H1 (cell line): ENCODE measurements around the gene MAPRE2. TPM values are rescaled to one million over a fixed set of nuclear protein-coding genes. Genes with fewer than 3 reads are reported as not detected.

Experiments
- CTCF ChIA-PET: fragments of 300-600 bp; sonication (Branson Sonifier 250); formaldehyde crosslinking; loops from one replicate; lab custom pipeline; 2021; ENCODE audit not compliant: partially characterized antibody; lab: Charles Lee
- POLR2A ChIA-PET: fragments of 300-600 bp; sonication (Branson Sonifier 250); formaldehyde crosslinking; loops from one replicate; lab custom pipeline; 2021; ENCODE audit warnings: inconsistent platforms; ENCODE audit not compliant: partially characterized antibody; lab: Charles Lee
- DNase-seq, 2 experiments: peaks; one replicate each; pipeline versions ENCODE4 v3.0.0 to v3.0.0-alpha.2; 2010 to 2022; ENCODE audit warnings: low spot score in 2 of 2, low read depth in 1 of 2, mixed read lengths in 1 of 2
- FAIRE-seq: peaks from 2 replicates; lab custom pipeline; 2011; peaks lifted over from hg19 to GRCh38; lab: Jason Lieb, UNC
- H2AFZ ChIP-seq: 2 replicates; pipeline ENCODE4 v1.8.1; 2012; ENCODE audit warnings: low read length, inconsistent platforms
- H2AK5ac ChIP-seq: 2 replicates; pipeline ENCODE4 v1.6.1; 2013; ENCODE audit warnings: low read depth, low read length
- H2BK120ac ChIP-seq: replicated peaks from 2 replicates; pipeline ENCODE3; 2013; ENCODE audit warnings: low read depth, low read length, inconsistent platforms
- H2BK12ac ChIP-seq: 2 replicates; pipeline ENCODE4 v1.6.1; 2013; ENCODE audit warnings: low read depth, low read length
- H2BK15ac ChIP-seq: 2 replicates; pipeline ENCODE4 v1.6.1; 2013; ENCODE audit warnings: low read length
- H2BK20ac ChIP-seq: 2 replicates; pipeline ENCODE4 v1.6.1; 2013; ENCODE audit warnings: low read length
- H2BK5ac ChIP-seq: 2 replicates; pipeline ENCODE4 v1.6.1; 2013; ENCODE audit warnings: low read depth, low read length
- H3K14ac ChIP-seq: 2 replicates; pipeline ENCODE4 v1.6.1; 2013; ENCODE audit warnings: inconsistent platforms; ENCODE audit not compliant: insufficient read length
- H3K18ac ChIP-seq: 2 replicates; pipeline ENCODE4 v1.6.1; 2013; ENCODE audit warnings: low read length; ENCODE audit errors: extremely low read depth
- H3K23ac ChIP-seq: 2 replicates; pipeline ENCODE4 v1.6.1; 2013; ENCODE audit warnings: inconsistent platforms; ENCODE audit not compliant: insufficient read length
- H3K23me2 ChIP-seq: 2 replicates; pipeline ENCODE4 v1.6.1; 2013; ENCODE audit warnings: low read depth, low read length
- H3K27ac ChIP-seq: 2 replicates; pipeline ENCODE4 v1.6.1; 2011; ENCODE audit warnings: low read depth, low read length, inconsistent platforms
- H3K27me3 ChIP-seq, 4 experiments: replicated peaks in 1 of 4; 1 replicate in 1 of 4; 2 replicates in 3 of 4; pipeline versions ENCODE4 v1.6.1 to v1.8.1; 2011 to 2013; ENCODE audit warnings: low read length in 3 of 4, mild to moderate bottlenecking in 3 of 4, inconsistent platforms in 2 of 4, mixed read lengths in 2 of 4, moderate library complexity in 1 of 4; ENCODE audit not compliant: control insufficient read depth in 3 of 4, insufficient read depth in 3 of 4; ENCODE audit errors: extremely low read depth in 1 of 4
- H3K36me3 ChIP-seq, 4 experiments: 2 replicates each; pipeline versions ENCODE4 v1.6.1 to v1.8.1; 2011 to 2013; ENCODE audit warnings: mild to moderate bottlenecking in 4 of 4, low read length in 3 of 4, moderate library complexity in 2 of 4, control low read depth in 1 of 4, inconsistent platforms in 1 of 4; ENCODE audit not compliant: insufficient read depth in 4 of 4, control insufficient read depth in 2 of 4
- H3K4ac ChIP-seq: replicated peaks from 2 replicates; pipeline ENCODE3; 2013; ENCODE audit warnings: low read length, low read depth, mixed read lengths, inconsistent platforms; ENCODE audit not compliant: insufficient read length
- H3K4me1 ChIP-seq, 4 experiments: replicated peaks in 1 of 4; 1 replicate in 1 of 4; 2 replicates in 3 of 4; pipeline versions ENCODE4 v1.6.1 to v1.8.1; 2011 to 2013; ENCODE audit warnings: low read length in 3 of 4, inconsistent platforms in 2 of 4, mixed read lengths in 1 of 4; ENCODE audit not compliant: insufficient read depth in 4 of 4, control insufficient read depth in 3 of 4
- H3K4me2 ChIP-seq, 2 experiments: 2 replicates each; pipeline versions ENCODE4 v1.6.1 to v1.8.1; 2011 to 2013; ENCODE audit warnings: low read depth in 2 of 2, low read length in 2 of 2, control low read depth in 1 of 2, inconsistent platforms in 1 of 2, mild to moderate bottlenecking in 1 of 2; ENCODE audit not compliant: insufficient read depth in 1 of 2
- H3K4me3 ChIP-seq, 4 experiments: fragments of 200-600, 300-600 bp in 1 of 4; sonication (generic), shearing (Covaris generic), sonication (Bioruptor Twin) in 1 of 4; 2 replicates each; pipeline versions ENCODE4 v1.5.1 to v1.8.1; 2011 to 2016; ENCODE audit warnings: low read length in 4 of 4, low read depth in 3 of 4, control low read depth in 2 of 4, inconsistent platforms in 2 of 4, mild to moderate bottlenecking in 2 of 4, mixed read lengths in 1 of 4, moderate library complexity in 1 of 4; ENCODE audit not compliant: insufficient read depth in 2 of 4; ENCODE audit errors: extremely low read depth in 1 of 4
- H3K56ac ChIP-seq: replicated peaks from 2 replicates; pipeline ENCODE3; 2013; ENCODE audit warnings: low read depth, mild to moderate bottlenecking, mixed read lengths, low read length, inconsistent platforms; ENCODE audit not compliant: insufficient read length
- H3K79me1 ChIP-seq: 2 replicates; pipeline ENCODE4 v1.6.1; 2013; ENCODE audit warnings: low read depth, low read length, control low read depth
- H3K79me2 ChIP-seq, 2 experiments: 2 replicates each; pipeline versions ENCODE4 v1.6.1 to v1.8.1; 2012 to 2013; ENCODE audit warnings: low read length in 2 of 2, mild to moderate bottlenecking in 2 of 2, inconsistent platforms in 1 of 2; ENCODE audit not compliant: insufficient read depth in 2 of 2, control insufficient read depth in 1 of 2
- H3K9ac ChIP-seq, 4 experiments: replicated peaks in 1 of 4; 1 replicate in 1 of 4; 2 replicates in 3 of 4; pipeline versions ENCODE4 v1.6.1 to v1.8.1; 2011 to 2013; ENCODE audit warnings: low read depth in 3 of 4, low read length in 3 of 4, control low read depth in 2 of 4, mild to moderate bottlenecking in 2 of 4, moderate library complexity in 2 of 4, inconsistent platforms in 1 of 4; ENCODE audit errors: extremely low read depth in 1 of 4
- H3K9me3 ChIP-seq, 2 experiments: 2 replicates each; pipeline versions ENCODE4 v1.6.1 to v1.8.1; 2012 to 2013; ENCODE audit warnings: mild to moderate bottlenecking in 2 of 2, moderate library complexity in 2 of 2, control low read depth in 1 of 2, inconsistent platforms in 1 of 2, low read depth in 1 of 2, low read length in 1 of 2, mixed read lengths in 1 of 2; ENCODE audit not compliant: insufficient read depth in 2 of 2
- H4K20me1 ChIP-seq, 2 experiments: replicated peaks in 1 of 2; 2 replicates each; pipeline versions ENCODE3 to v1.8.1; 2011 to 2013; ENCODE audit warnings: inconsistent platforms in 2 of 2, low read length in 2 of 2, mild to moderate bottlenecking in 1 of 2; ENCODE audit not compliant: insufficient read depth in 2 of 2, control insufficient read depth in 1 of 2
- H4K5ac ChIP-seq: 2 replicates; pipeline ENCODE4 v1.6.1; 2013; ENCODE audit warnings: low read length, low read depth, mixed read lengths, inconsistent platforms; ENCODE audit not compliant: insufficient read length
- H4K8ac ChIP-seq: 2 replicates; pipeline ENCODE4 v1.8.0; 2013; ENCODE audit warnings: mild to moderate bottlenecking, moderate library complexity, low read length, inconsistent platforms; ENCODE audit not compliant: insufficient read depth; ENCODE audit errors: extremely low read depth
- H4K91ac ChIP-seq: replicated peaks from 2 replicates; pipeline ENCODE3; 2013; ENCODE audit warnings: low read length, mixed read lengths, inconsistent platforms; ENCODE audit not compliant: insufficient read length
- ASH2L ChIP-seq: fragments of 200-600, 300-600 bp; sonication (generic); IDR thresholded peaks from one replicate; pipeline ENCODE4 v1.7.1; 2017; ENCODE audit warnings: low read length
- CHD1 ChIP-seq: IDR thresholded peaks from 2 replicates; pipeline ENCODE4 v1.6.1; 2012; ENCODE audit warnings: low read depth, low read length, improper control_type of control experiment
- CHD2 ChIP-seq: IDR thresholded peaks from 2 replicates; pipeline ENCODE4 v1.6.1; 2012; ENCODE audit warnings: low read length, improper control_type of control experiment
- JUN ChIP-seq: IDR thresholded peaks from 2 replicates; pipeline ENCODE4 v1.6.1; 2011; ENCODE audit warnings: low read depth, mild to moderate bottlenecking, improper control_type of control experiment, low read length
- SIN3A ChIP-seq, 2 experiments: IDR thresholded peaks in 1 of 2; conservative IDR thresholded peaks in 1 of 2; 2 replicates each; pipeline ENCODE4 v1.6.1; 2011 to 2012; ENCODE audit warnings: low read length in 2 of 2, improper control_type of control experiment in 1 of 2, low read depth in 1 of 2, mild to moderate bottlenecking in 1 of 2
- TAF1 ChIP-seq: IDR thresholded peaks from 2 replicates; pipeline ENCODE4 v1.6.1; 2011; ENCODE audit warnings: mild to moderate bottlenecking, low read depth, low read length
- TBP ChIP-seq: IDR thresholded peaks from 2 replicates; pipeline ENCODE4 v1.6.1; 2011; ENCODE audit warnings: low read depth, low read length, improper control_type of control experiment
- YY1 ChIP-seq: IDR thresholded peaks from 2 replicates; pipeline ENCODE4 v1.6.1; 2011; ENCODE audit warnings: low read depth, mild to moderate bottlenecking, low read length
- polyA plus RNA-seq, 7 experiments: library from polyadenylated mRNA; depleted of rRNA in 3 of 7; stranded (reverse) in 5 of 7; unstranded in 2 of 7; fragments of >200 nt in 5 of 7; fragments of 200-250 nt in 2 of 7; gene quantifications; 1 replicate in 5 of 7; 2 replicates in 1 of 7; 4 replicates in 1 of 7; pipeline versions ENCODE4 v1.2.1 to v1.2.3, GENCODE V29; 2011 to 2013; ENCODE audit warnings: missing spikeins in 2 of 7, mixed read lengths in 2 of 7
- total RNA-seq: library from RNA; stranded (reverse); fragmentation: NEBNext Ultra II Directional; extraction: Animal tissue kit (Norgen Biotek cat#: 25700); gene quantifications from 2 replicates; pipeline ENCODE4 v1.2.1, GENCODE V29; 2021

The MAPRE2 gene
- total and polyA plus RNA-seq, 2 of the 8 experiments (the other 6 are each of a cell fraction or from before 2014, with no cell fraction given): 32.6 to 33.1 TPM

DNA sequence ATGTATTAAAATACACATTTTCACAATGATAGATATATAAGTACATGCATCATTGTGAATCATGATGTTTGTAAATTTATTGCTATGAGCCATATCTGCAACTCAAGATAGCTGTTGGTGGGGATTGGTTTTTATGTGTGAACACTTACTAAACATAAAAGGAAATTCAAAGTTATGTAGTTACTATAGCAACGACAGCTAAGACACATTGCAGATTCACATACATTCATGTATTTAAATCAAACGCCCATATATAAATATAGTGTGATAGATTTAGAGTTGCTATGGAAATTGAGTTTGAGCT lies 65.6 kb downstream of the MAPRE2 start (continued):
- no peak for TF ChIP-seq JUN

GRCh38 chr18:35107216-35107615 lies 66.0 kb downstream of the MAPRE2 start:
- H3K4me3 ChIP-seq: no peak overlapping the region
- H3K4me2 ChIP-seq: no peak overlapping the region
- no peak overlapping the region for H3K27ac ChIP-seq
- no peak overlapping the region for H3K14ac ChIP-seq
- H2BK12ac ChIP-seq: no peak overlapping the region
- ChIA-PET POLR2A (no interaction called here), CTCF (interaction anchor here (1.3 to 2.2 kb wide), 2 partner anchors 12 to 15 kb away, joined by 4 read pairs; no protein-coding TSS in a partner anchor)
- no peak overlapping the region for H2AK5ac ChIP-seq
- H4K8ac ChIP-seq: no peak overlapping the region
- H3K9me3 ChIP-seq: no peaks in the 10 kb centered on the region
- FAIRE-seq (no peak), DNase-seq (no peak)
- TF ChIP-seq TBP (no peak), TAF1 (no peak), SIN3A (conservative IDR thresholded peaks at IDR 0.05 in 1 of 2, IDR thresholded peaks at IDR 0.05 in 1 of 2; ENCODE audit: low read depth in 1 of 2, low read length in 2 of 2) (no peak), CHD1 (no peak), YY1 (no peak), ASH2L (no peak), CHD2 (no peak)
- no peak overlapping the region for H3K18ac ChIP-seq
- H3K9ac ChIP-seq: no peak overlapping the region
- no peak overlapping the region for H2AFZ ChIP-seq
- H4K91ac ChIP-seq: no peak overlapping the region
- no peak overlapping the region for H3K23ac ChIP-seq
- no peaks in the 10 kb centered on the region for H3K79me1 ChIP-seq
- no peak overlapping the region for H3K4ac ChIP-seq
- no peak overlapping the region for H4K5ac ChIP-seq
- H3K36me3 ChIP-seq: no peaks in the 10 kb centered on the region
- no peak overlapping the region for H2BK20ac ChIP-seq
- H3K4me1 ChIP-seq: no peaks in the 10 kb centered on the region
- H2BK15ac ChIP-seq: no peak overlapping the region
- H2BK5ac ChIP-seq: no peak overlapping the region
- no peaks in the 10 kb centered on the region for H3K27me3 ChIP-seq
- H2BK120ac ChIP-seq: no peak overlapping the region
- no peaks in the 10 kb centered on the region for H3K23me2 ChIP-seq
- 0 out of 4 replicates have a peak, but pooled peaks cover 0 to 2% of the 10 kb centered on the region in 2 experiments for H3K79me2 ChIP-seq
- no peak overlapping the region for H3K56ac ChIP-seq
- H4K20me1 ChIP-seq: no peaks in the 10 kb centered on the region
